H9 (cell line): Measurements from ENCODE around the gene SRPK2. TPM values are rescaled to one million over a fixed set of nuclear protein-coding genes. Genes with fewer than 3 reads are reported as not detected.

ENCODE experiments used
- DNase-seq: peaks from one replicate; pipeline ENCODE4 v3.0.0-alpha.2; 2017
- H2AFZ ChIP-seq: one replicate; pipeline ENCODE4 v1.6.1; 2013; ENCODE audit warnings: mild to moderate bottlenecking, low read length, control low read depth, moderate library complexity
- H2AK5ac ChIP-seq: 2 replicates; pipeline ENCODE4 v1.6.1; 2013; ENCODE audit warnings: low read length, control low read depth, mixed read lengths; ENCODE audit not compliant: insufficient read length
- H2BK120ac ChIP-seq: one replicate; pipeline ENCODE4 v1.6.1; 2013; ENCODE audit warnings: low read depth, mild to moderate bottlenecking, low read length, control low read depth, inconsistent platforms; ENCODE audit not compliant: poor library complexity, severe bottlenecking
- H2BK12ac ChIP-seq: 2 replicates; pipeline ENCODE4 v1.6.1; 2013; ENCODE audit warnings: low read length, control low read depth, mixed read lengths, low read depth; ENCODE audit not compliant: insufficient read length
- H2BK15ac ChIP-seq: 2 replicates; pipeline ENCODE4 v1.6.1; 2013; ENCODE audit warnings: low read depth, low read length, control low read depth
- H2BK20ac ChIP-seq: one replicate; pipeline ENCODE4 v1.6.1; 2013; ENCODE audit warnings: low read depth, mild to moderate bottlenecking, low read length, control low read depth, inconsistent platforms; ENCODE audit not compliant: poor library complexity, severe bottlenecking
- H2BK5ac ChIP-seq: 2 replicates; pipeline ENCODE4 v1.6.1; 2013; ENCODE audit warnings: low read length, control low read depth, mixed read lengths; ENCODE audit not compliant: insufficient read length
- H3K14ac ChIP-seq: 2 replicates; pipeline ENCODE4 v1.6.1; 2013; ENCODE audit warnings: low read length, control low read depth; ENCODE audit not compliant: insufficient read depth
- H3K18ac ChIP-seq: 2 replicates; pipeline ENCODE4 v1.6.1; 2013; ENCODE audit warnings: low read depth, mild to moderate bottlenecking, mixed read lengths, low read length, control low read depth; ENCODE audit not compliant: insufficient read length
- H3K23ac ChIP-seq: 2 replicates; pipeline ENCODE4 v1.6.1; 2013; ENCODE audit warnings: low read length, control low read depth, mixed read lengths, low read depth; ENCODE audit not compliant: insufficient read length
- H3K23me2 ChIP-seq: 2 replicates; pipeline ENCODE4 v1.6.1; 2013; ENCODE audit warnings: low read depth, mild to moderate bottlenecking, mixed read lengths, low read length, control low read depth; ENCODE audit not compliant: insufficient read length, poor library complexity, severe bottlenecking
- H3K27ac ChIP-seq: 2 replicates; pipeline ENCODE4 v1.5.1; 2013; ENCODE audit warnings: low read length, control low read depth, mixed read lengths, low read depth; ENCODE audit not compliant: insufficient read length
- H3K27me3 ChIP-seq: 2 replicates; pipeline ENCODE4 v1.6.1; 2013; ENCODE audit warnings: low read length, control low read depth, inconsistent platforms; ENCODE audit not compliant: insufficient read depth
- H3K4ac ChIP-seq: 2 replicates; pipeline ENCODE4 v1.6.1; 2013; ENCODE audit warnings: low read depth, mild to moderate bottlenecking, control low read depth, inconsistent platforms, low read length, moderate library complexity
- H3K4me1 ChIP-seq: 2 replicates; pipeline ENCODE4 v1.6.1; 2013; ENCODE audit warnings: low read length, control low read depth, inconsistent platforms; ENCODE audit not compliant: insufficient read depth
- H3K4me2 ChIP-seq: 2 replicates; pipeline ENCODE4 v1.6.1; 2013; ENCODE audit warnings: low read length, control low read depth, mixed read lengths; ENCODE audit not compliant: insufficient read length, insufficient read depth
- H3K56ac ChIP-seq: 2 replicates; pipeline ENCODE4 v1.6.1; 2013; ENCODE audit warnings: low read depth, mild to moderate bottlenecking, mixed read lengths, low read length, control low read depth; ENCODE audit not compliant: insufficient read length
- H3K79me1 ChIP-seq: 2 replicates; pipeline ENCODE4 v1.6.1; 2013; ENCODE audit warnings: low read depth, mild to moderate bottlenecking, moderate library complexity, low read length, control low read depth, inconsistent platforms; ENCODE audit not compliant: insufficient read depth, poor library complexity, severe bottlenecking
- H3K79me2 ChIP-seq: 2 replicates; pipeline ENCODE4 v1.6.1; 2013; ENCODE audit warnings: low read length, control low read depth, inconsistent platforms; ENCODE audit not compliant: insufficient read depth
- H3K9ac ChIP-seq: 2 replicates; pipeline ENCODE4 v1.6.1; 2013; ENCODE audit warnings: low read length, control low read depth, mixed read lengths; ENCODE audit not compliant: insufficient read length; ENCODE audit errors: extremely low read depth
- H3K9me3 ChIP-seq: one replicate; pipeline ENCODE4 v1.6.1; 2013; ENCODE audit warnings: low read depth, low read length, inconsistent platforms; ENCODE audit not compliant: control insufficient read depth
- H3T11ph ChIP-seq: one replicate; pipeline ENCODE4 v1.6.1; 2013; ENCODE audit warnings: mild to moderate bottlenecking, low read length, control low read depth, inconsistent platforms
- H4K20me1 ChIP-seq: one replicate; pipeline ENCODE4 v1.6.1; 2013; ENCODE audit not compliant: control insufficient read depth, insufficient read length, insufficient read depth
- H4K5ac ChIP-seq: 2 replicates; pipeline ENCODE4 v1.6.1; 2013; ENCODE audit warnings: low read depth, mild to moderate bottlenecking, mixed read lengths, low read length, control low read depth; ENCODE audit not compliant: insufficient read length
- H4K8ac ChIP-seq: replicated peaks from 2 replicates; pipeline ENCODE4 v1.6.1; 2013; ENCODE audit warnings: low read length, control low read depth, mixed read lengths, low read depth; ENCODE audit not compliant: insufficient read length
- H4K91ac ChIP-seq: 2 replicates; pipeline ENCODE4 v1.6.1; 2013; ENCODE audit warnings: low read depth, mild to moderate bottlenecking, moderate library complexity, mixed read lengths, low read length, control low read depth; ENCODE audit not compliant: insufficient read length
- H3K27ac Mint-ChIP-seq, 3 experiments: 2 replicates in 2 of 3; 3 replicates in 1 of 3; pipeline ENCODE4 v1.8.0; 2020 to 2021; ENCODE audit warnings: mixed read lengths in 3 of 3, mild to moderate bottlenecking in 1 of 3, moderate library complexity in 1 of 3
- H3K27me3 Mint-ChIP-seq: 2 replicates; pipeline ENCODE4 v1.8.0; 2021; ENCODE audit warnings: low read depth, mild to moderate bottlenecking, moderate library complexity, mixed read lengths
- H3K36me3 Mint-ChIP-seq, 3 experiments: 2 replicates in 2 of 3; 3 replicates in 1 of 3; pipeline ENCODE4 v1.8.0; 2020 to 2021; ENCODE audit warnings: low read depth in 3 of 3, mixed read lengths in 3 of 3; ENCODE audit not compliant: insufficient read depth in 1 of 3
- H3K4me1 Mint-ChIP-seq, 2 experiments: 2 replicates each; pipeline ENCODE4 v1.8.0; 2020; ENCODE audit warnings: mixed read lengths in 2 of 2
- H3K4me3 Mint-ChIP-seq, 2 experiments: 2 replicates in 1 of 2; 3 replicates in 1 of 2; pipeline ENCODE4 v1.8.0; 2020 to 2021; ENCODE audit warnings: mild to moderate bottlenecking in 2 of 2, mixed read lengths in 2 of 2, moderate library complexity in 1 of 2
- H3K9me3 Mint-ChIP-seq, 2 experiments: 2 replicates in 1 of 2; 3 replicates in 1 of 2; pipeline ENCODE4 v1.8.0; 2020; ENCODE audit warnings: mild to moderate bottlenecking in 2 of 2, mixed read lengths in 2 of 2, moderate library complexity in 1 of 2
- WGBS: extraction: QIAGEN DNeasy Blood & Tissue Kit; methylation state at CpG from one replicate; pipeline ENCODE4 v1.1.7; 2013; ENCODE audit warnings: missing lambda C conversion rate, low lambda C conversion rate, mixed read lengths; ENCODE audit not compliant: insufficient read length; ENCODE audit errors: extremely low coverage; 5-methylcytosine and 5-hydroxymethylcytosine counted together
- total RNA-seq: library from RNA; stranded (reverse); gene quantifications from 2 replicates; pipeline ENCODE4 v1.2.1, GENCODE V29; 2021
- TF ChIP-seq, protein P1 (sequence below): fragments of 200-600 bp; sonication (generic); conservative IDR thresholded peaks from 3 replicates; pipeline ENCODE4 v1.8.0; 2021; ENCODE audit warnings: antibody characterized with exemption, mild to moderate bottlenecking

SRPK2 gene
- total RNA-seq, 1 experiment from 2014 or later = 41.1 TPM

DNA sequence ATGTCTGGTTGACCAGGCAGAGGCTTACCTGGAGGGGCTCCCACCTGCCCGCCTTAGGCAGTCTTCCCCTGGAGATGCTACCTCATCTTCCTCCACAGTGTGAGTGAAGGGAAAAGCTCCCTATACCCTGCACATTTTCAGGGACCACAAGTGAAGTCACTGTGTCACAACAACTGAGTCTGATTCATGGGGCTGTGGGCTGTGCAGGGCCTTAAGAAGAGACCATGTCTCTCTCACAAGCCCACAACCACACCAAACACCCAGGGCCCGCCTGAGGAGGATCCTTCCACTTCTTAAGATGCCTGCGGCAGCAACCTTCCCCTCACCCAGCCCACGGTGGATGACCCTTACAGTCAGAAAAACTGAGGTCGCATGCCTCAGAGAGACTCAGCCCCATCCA, 256.4 kb downstream of the SRPK2 start:
- no peak overlapping the region for H3K4me2 ChIP-seq
- H3K27me3 Mint-ChIP-seq = no peaks in the 10 kb centered on the region
- no peak overlapping the region for H2BK120ac ChIP-seq
- H2BK20ac ChIP-seq = no peak overlapping the region
- no peaks in the 10 kb centered on the region for H3K79me1 ChIP-seq
- no peaks in the 10 kb centered on the region for H4K20me1 ChIP-seq
- H2AK5ac ChIP-seq = no peak overlapping the region
- H4K5ac ChIP-seq = no peak overlapping the region
- H3K56ac ChIP-seq = no peak overlapping the region
- H3K9ac ChIP-seq = no peak overlapping the region
- H3T11ph ChIP-seq = no peak overlapping the region
- no CpG with 5 or more reads among the region's 5 CpGs for WGBS
- H3K4ac ChIP-seq = no peak overlapping the region
- no peak overlapping the region for H2BK12ac ChIP-seq
- H3K4me1 Mint-ChIP-seq = peaks cover 10% of the 10 kb centered on the region in 2 experiments; a peak in 3 of 4 replicates
- no peak for DNase-seq
- H3K23me2 ChIP-seq = no peaks in the 10 kb centered on the region
- H3K4me3 Mint-ChIP-seq = no peak overlapping the region
- H3K27ac ChIP-seq = no peak overlapping the region
- no peak overlapping the region for H2BK5ac ChIP-seq
- no peaks in the 10 kb centered on the region for H3K9me3 ChIP-seq
- H3K14ac ChIP-seq = no peak overlapping the region; the same call in 1 of the 2 replicates
- no peaks in the 10 kb centered on the region for H3K9me3 Mint-ChIP-seq
- H3K79me2 ChIP-seq = no peaks in the 10 kb centered on the region
- H2BK15ac ChIP-seq = no peak overlapping the region
- no peak overlapping the region for H4K8ac ChIP-seq
- H3K36me3 Mint-ChIP-seq = peaks cover 5 to 23% (median 6%) of the 10 kb centered on the region in 3 experiments; a peak in 4 of 7 replicates
- TF ChIP-seq, protein P1, sequence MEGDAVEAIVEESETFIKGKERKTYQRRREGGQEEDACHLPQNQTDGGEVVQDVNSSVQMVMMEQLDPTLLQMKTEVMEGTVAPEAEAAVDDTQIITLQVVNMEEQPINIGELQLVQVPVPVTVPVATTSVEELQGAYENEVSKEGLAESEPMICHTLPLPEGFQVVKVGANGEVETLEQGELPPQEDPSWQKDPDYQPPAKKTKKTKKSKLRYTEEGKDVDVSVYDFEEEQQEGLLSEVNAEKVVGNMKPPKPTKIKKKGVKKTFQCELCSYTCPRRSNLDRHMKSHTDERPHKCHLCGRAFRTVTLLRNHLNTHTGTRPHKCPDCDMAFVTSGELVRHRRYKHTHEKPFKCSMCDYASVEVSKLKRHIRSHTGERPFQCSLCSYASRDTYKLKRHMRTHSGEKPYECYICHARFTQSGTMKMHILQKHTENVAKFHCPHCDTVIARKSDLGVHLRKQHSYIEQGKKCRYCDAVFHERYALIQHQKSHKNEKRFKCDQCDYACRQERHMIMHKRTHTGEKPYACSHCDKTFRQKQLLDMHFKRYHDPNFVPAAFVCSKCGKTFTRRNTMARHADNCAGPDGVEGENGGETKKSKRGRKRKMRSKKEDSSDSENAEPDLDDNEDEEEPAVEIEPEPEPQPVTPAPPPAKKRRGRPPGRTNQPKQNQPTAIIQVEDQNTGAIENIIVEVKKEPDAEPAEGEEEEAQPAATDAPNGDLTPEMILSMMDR = no peak
- peak overlapping the region in 1 of 3 experiments; percentile 70; a peak in 1 of 7 replicates for H3K27ac Mint-ChIP-seq
- H2AFZ ChIP-seq = no peak overlapping the region
- H3K18ac ChIP-seq = no peak overlapping the region
- no peaks in the 10 kb centered on the region for H3K4me1 ChIP-seq
- no peaks in the 10 kb centered on the region for H3K27me3 ChIP-seq
- no peak overlapping the region for H4K91ac ChIP-seq
- no peak overlapping the region for H3K23ac ChIP-seq
